HG03439 (cell line): ENCODE results near the gene PPCS.
"Not testable (repeated sequence)": the region's sequence is repeated elsewhere in the genome, so short reads cannot be mapped to it uniquely, and the experiment has no call there.

ENCODE experiments used
- ATAC-seq: cut with Tn5 transposase; IDR thresholded peaks from one replicate; pipeline ENCODE4 v1.9.1; 2021; ENCODE audit warnings: mild to moderate bottlenecking, moderate library complexity; ENCODE audit not compliant: unreplicated experiment

PPCS gene

GRCh38 chr1:42450061-42450460 lies 6.3 kb upstream of the PPCS start:
- ATAC-seq: no peak

GRCh38 chr1:42453386-42453785 lies 3.0 kb upstream of the PPCS start:
- no peak for ATAC-seq

GRCh38 chr1:42454403-42454802 lies 1.9 kb upstream of the PPCS start:
- no peak for ATAC-seq

GRCh38 chr1:42456754-42457089 lies 379 bp downstream of the PPCS start:
- ATAC-seq: peak; percentile 49

GRCh38 chr1:42461196-42461595 lies 4.9 kb downstream of the PPCS start:
- no peak for ATAC-seq

DNA sequence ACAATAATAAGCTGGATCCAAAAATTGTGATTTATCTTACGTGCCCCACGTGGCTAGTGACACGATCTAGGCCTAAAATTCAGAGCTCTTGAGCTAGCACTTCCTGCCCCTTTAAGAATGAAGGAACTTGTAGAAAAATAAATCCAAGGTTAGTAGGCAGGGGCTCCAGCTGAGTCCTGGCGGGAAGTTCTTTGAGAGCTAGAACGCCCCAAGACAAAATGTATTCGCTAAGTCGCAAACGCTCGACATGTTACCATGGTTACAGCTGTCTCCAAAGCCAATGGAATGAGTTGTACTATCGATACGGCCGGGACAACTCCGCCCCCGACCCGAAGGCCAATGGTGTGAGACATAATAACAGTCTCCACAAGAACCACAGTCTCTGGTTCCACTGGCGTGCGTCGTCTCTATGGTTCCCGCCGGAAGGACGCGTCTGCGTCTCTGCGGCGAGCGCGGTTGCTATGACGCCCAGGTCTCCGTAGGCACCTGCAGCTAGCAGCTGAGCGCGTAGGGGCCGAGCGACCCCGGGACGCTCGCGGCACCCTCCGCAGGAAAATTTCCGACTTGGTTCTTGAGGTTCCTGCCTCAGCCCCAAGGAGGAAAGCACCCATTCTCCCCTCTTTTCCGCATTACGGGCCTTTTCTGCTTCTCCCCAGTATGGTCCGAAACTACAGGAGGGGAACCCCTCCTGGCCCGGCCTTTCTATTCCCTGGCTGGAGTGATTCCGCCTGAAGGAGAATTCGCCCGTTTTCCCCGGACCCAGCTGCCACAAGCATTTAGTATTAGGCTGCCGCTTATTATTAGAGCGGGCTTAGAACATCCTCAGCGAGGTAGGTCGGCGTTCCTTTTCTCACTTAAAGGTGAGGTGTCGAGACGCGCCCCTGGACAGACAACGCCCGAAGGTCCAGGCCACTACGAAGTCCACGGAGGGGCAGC lies 6.8 kb downstream of the PPCS start, which contains the start of gene CCDC30:
TSS of gene CCDC30 (plus strand) at position 459 of the 936 bp plus-strand sequence. CDS start 17,266 bp downstream, outside the sequence.
- peak; percentile 97 for ATAC-seq

DNA sequence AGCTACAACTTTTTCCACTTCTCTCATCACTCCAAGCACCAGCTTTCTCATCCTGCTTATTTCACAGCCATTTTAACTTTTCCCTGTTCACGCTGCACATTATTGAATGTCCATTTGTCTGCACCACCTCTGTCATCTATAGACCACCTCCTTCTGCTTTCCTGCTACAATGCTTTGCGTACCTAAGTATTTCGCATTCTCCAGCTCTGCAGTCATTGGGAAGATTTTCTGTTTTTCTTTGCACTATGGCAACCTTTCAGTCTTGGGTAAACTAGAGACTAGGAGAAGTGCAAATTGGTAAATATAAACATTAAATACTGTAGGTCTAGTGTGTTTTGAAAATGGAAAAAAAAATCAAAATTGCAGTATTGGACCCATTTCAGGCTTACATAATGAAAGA lies 7.6 kb downstream of the PPCS start:
- no peak for ATAC-seq

DNA sequence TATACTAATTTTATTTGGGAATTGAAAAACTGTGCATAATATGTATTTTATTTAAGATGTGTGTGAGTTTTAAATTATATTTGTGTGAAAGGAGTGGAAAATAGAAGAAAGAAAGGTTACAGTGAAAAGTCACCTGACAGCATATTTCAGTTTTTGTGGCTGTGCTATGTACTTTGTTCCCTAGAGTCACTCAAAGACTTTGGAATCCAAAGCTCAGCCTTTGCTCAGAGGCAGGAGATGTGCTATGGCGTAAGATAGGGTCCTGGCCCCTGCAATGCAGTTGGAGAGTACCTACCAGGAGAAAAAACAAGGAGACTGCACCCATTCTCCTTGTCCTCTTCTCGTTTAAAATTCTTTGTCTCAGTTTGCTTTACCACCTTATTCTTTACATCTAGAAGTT lies 9.7 kb downstream of the PPCS start:
- ATAC-seq: no peak

GRCh38 chr1:42469727-42470126 lies 13.4 kb downstream of the PPCS start:
- no peak for ATAC-seq

GRCh38 chr1:42476605-42477004 lies 20.3 kb downstream of the PPCS start:
- ATAC-seq: no peak

- not testable (repeated sequence) for ATAC-seq
Measured at GRCh38 chr1:42477354-42477753, 21.0 kb downstream of the PPCS start.

GRCh38 chr1:42477775-42478174 lies 21.4 kb downstream of the PPCS start:
- ATAC-seq: no peak

- no peak for ATAC-seq
Measured at GRCh38 chr1:42479621-42480020, 23.3 kb downstream of the PPCS start.

GRCh38 chr1:42480921-42481320 lies 24.6 kb downstream of the PPCS start:
- no peak for ATAC-seq

DNA sequence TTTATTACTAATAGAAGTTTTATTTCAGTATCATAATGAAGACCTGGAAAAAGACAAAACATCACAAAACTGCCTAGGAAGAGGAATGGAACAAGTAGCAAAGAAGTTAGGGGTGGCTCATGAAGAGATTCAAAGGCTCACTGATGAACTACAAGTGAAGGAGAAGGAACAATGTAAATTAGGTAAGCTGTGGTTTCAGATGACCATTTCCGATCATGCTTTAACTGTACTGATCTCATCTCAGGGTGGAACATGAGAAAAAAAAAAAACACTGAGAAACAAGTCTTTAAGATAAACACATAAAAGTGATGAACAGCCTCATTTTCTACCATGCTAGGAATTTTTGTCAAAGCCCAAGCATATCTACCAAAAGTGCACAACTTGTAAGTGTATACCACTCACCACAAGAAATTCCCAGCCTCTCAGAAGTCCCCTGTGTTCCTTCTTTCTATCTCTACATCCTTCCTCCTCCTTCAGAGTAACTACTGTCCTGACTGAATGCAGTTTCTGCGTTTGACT lies 26.4 kb downstream of the PPCS start:
- no peak for ATAC-seq

DNA sequence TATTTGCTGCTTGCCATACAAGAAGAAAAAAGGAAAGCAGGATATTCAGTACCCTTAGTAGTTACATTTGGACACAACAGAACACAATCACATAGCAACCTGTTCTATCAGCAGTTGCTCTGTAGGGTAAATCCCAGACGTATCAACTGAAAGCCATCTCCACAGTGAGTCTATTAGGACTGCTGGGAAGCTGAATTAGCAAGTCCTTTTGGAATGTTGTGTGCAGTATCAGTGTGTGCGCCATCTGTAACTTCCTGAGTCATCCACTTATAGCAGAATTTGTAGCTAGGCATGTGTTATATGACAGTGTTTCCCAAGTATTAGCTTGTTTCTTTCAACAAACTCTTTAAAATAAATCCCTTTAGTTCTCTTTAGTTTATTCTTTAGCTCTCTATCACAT lies 28.0 kb downstream of the PPCS start:
- ATAC-seq: no peak

DNA sequence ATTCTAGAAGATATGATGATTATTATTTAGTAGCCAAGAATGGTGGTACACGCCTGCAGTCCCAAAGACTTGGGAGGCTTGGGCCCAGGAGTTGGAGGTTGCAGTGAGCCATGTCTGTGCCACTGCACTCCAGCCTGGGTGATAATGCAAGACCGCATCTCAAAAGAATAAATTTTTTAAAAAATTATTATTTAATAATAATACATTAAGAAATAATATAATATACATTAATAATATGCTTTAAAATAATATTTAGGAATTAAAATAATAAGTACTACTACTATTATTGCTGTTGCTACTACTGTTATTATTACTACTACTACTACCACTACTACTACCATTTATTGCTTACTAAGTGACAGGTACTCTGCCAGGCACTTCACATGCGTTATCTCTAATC lies 33.9 kb downstream of the PPCS start:
- ATAC-seq: no peak

- not testable (repeated sequence) for ATAC-seq
Measured at GRCh38 chr1:42502031-42502430, 45.7 kb downstream of the PPCS start.

DNA sequence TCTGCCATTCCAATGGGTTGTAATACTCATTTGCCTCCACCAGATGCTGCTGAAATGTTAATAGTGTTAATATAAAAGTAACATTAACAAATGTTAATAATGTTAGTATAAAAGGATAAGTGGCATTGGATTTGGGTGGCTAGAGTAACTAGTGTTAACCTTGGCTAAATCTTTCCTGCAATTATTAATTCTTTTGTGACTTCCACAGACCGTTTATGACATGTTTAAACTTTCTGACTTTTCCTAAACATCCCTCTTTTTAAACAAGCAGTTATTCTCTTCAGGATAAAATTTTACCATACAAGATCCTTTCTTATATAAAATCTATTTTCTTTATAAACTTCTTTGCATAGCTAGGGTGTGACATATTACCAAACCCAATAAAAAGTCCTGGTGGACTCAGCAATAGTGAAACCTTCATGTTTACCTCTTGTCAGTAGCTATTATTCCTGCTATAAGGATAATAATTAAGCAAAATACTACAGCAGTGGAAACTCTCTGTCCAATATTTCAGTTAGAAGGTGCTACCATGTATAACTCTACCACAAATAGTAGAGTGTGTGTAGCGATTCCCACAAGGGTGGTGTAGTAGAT lies 48.3 kb downstream of the PPCS start:
- no peak for ATAC-seq

GRCh38 chr1:42506576-42506975 lies 50.2 kb downstream of the PPCS start:
- ATAC-seq: no peak
